Measurements from ENCODE around the gene BRPF1. TPM values are rescaled to one million over a fixed set of nuclear protein-coding genes. Genes with fewer than 3 reads are reported as not detected.

BRPF1 gene
- total RNA-seq, 1 donor from 2014 or later, result 12.1 TPM

DNA sequence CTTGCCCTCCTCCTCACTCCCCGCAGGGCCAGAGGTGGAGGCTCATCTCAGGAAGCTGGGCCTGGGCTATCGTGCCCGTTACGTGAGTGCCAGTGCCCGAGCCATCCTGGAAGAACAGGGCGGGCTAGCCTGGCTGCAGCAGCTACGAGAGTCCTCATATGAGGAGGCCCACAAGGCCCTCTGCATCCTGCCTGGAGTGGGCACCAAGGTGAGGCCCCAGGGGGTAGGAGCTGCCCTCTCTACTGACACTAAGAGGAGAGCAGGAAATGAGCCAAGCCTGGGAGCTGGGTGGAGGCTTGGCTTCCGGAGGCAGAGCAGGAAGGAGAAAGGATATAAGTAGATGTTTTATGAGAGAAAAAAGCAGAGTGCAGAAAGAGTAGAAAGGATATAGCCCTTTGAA is 23.1 kb downstream of the BRPF1 start:
- no peak overlapping the region for H2AFZ ChIP-seq (replicated peaks)
- peaks cover 16% of the 10 kb centered on the region for H3K79me2 ChIP-seq (ENCODE audit: low read depth)
- H3K27ac ChIP-seq, result no peak overlapping the region
- peaks cover 3% of the 10 kb centered on the region for H4K20me1 ChIP-seq (ENCODE audit: low read depth)
- H3K27me3 ChIP-seq, result no peaks in the 10 kb centered on the region
- H3K9me3 Mint-ChIP-seq, result no peaks in the 10 kb centered on the region
- H3K4me3 Mint-ChIP-seq, result no peak overlapping the region
- no peak overlapping the region for H3K9ac ChIP-seq
- no peak overlapping the region for H3K4me2 ChIP-seq
- H3K36me3 Mint-ChIP-seq, result peaks cover 31% of the 10 kb centered on the region
- DNase-seq (ENCODE audit: low spot score), result no peak
- no peak overlapping the region for H3K4me3 ChIP-seq
- TF ChIP-seq EZH2phosphoT487 (IDR thresholded peaks at IDR 0.05), result no peak
- TF ChIP-seq, protein P1, sequence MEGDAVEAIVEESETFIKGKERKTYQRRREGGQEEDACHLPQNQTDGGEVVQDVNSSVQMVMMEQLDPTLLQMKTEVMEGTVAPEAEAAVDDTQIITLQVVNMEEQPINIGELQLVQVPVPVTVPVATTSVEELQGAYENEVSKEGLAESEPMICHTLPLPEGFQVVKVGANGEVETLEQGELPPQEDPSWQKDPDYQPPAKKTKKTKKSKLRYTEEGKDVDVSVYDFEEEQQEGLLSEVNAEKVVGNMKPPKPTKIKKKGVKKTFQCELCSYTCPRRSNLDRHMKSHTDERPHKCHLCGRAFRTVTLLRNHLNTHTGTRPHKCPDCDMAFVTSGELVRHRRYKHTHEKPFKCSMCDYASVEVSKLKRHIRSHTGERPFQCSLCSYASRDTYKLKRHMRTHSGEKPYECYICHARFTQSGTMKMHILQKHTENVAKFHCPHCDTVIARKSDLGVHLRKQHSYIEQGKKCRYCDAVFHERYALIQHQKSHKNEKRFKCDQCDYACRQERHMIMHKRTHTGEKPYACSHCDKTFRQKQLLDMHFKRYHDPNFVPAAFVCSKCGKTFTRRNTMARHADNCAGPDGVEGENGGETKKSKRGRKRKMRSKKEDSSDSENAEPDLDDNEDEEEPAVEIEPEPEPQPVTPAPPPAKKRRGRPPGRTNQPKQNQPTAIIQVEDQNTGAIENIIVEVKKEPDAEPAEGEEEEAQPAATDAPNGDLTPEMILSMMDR (IDR thresholded peaks at IDR 0.05), result no peak
- TF ChIP-seq EZH2 (IDR thresholded peaks at IDR 0.05), result no peak
- peaks cover 8% of the 10 kb centered on the region for H3F3A ChIP-seq (ENCODE audit: low read depth)
- H3K9me3 ChIP-seq (ENCODE audit: low read depth), result no peaks in the 10 kb centered on the region
- H3K36me3 ChIP-seq, result no peaks in the 10 kb centered on the region
- peaks cover 7% of the 10 kb centered on the region for H3K27me3 Mint-ChIP-seq (ENCODE audit: insufficient read depth, low read depth)
- H3K4me1 Mint-ChIP-seq, result peaks cover 12% of the 10 kb centered on the region
- H3K4me1 ChIP-seq, result no peaks in the 10 kb centered on the region
- H3K27ac Mint-ChIP-seq, result no peak overlapping the region

GRCh38 chr3:9757427-9757826 is 25.9 kb downstream of the BRPF1 start:
- DNase-seq (ENCODE audit: low spot score), result no peak
- no peaks in the 10 kb centered on the region for H3K36me3 ChIP-seq

DNA sequence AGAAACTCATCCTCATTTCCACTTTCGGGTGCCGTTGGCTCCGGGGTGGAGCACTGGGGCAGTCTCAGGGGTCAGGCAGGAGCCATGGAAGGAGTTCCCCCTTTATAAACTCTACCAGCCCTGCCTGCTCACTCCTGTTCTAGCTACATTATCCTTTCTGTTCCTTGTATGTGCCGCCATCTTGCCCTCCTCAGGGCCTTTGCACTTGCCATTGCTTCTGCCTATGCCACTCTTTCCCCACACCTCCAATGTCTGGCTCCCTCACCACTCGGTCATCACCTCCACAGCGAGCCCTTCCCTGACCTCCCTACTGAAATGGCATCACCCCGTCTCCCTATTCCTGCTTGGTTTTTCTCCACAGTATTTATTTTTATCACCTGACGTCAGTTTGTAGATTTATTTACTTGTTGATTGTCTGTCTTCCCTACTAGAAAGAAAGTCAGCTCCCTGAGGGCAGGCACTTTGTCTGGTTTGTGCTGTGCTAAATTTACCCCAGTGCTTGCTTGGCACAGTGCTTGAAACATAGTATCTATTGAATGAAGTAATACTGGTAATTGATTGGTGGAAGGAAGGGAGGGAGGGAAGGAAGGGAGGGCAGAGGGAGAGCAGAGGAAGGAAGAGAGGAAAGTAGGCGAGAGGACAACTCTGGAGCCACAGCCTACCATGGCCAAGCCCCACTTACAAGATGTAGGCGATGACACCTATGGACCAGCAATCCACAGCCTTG is 29.4 kb downstream of the BRPF1 start:
- TF ChIP-seq EZH2 (IDR thresholded peaks at IDR 0.05) (no peak), EZH2phosphoT487 (IDR thresholded peaks at IDR 0.05) (no peak)
- TF ChIP-seq, protein P1 (IDR thresholded peaks at IDR 0.05), result no peak
- Histone ChIP-seq H3K9me3 (ENCODE audit: low read depth) (no peaks in the 10 kb centered on the region), H3K27me3 (no peaks in the 10 kb centered on the region), H3F3A (ENCODE audit: low read depth) (peaks cover 7% of the 10 kb centered on the region), H3K79me2 (ENCODE audit: low read depth) (no peaks in the 10 kb centered on the region), H2AFZ (replicated peaks) (no peak overlapping the region), H3K9ac (no peak overlapping the region), H3K27ac (no peak overlapping the region), H4K20me1 (ENCODE audit: low read depth) (no peaks in the 10 kb centered on the region), H3K4me1 (peaks cover 2% of the 10 kb centered on the region), H3K4me2 (no peak overlapping the region), H3K36me3 (no peaks in the 10 kb centered on the region), H3K4me3 (no peak overlapping the region)
- no peak overlapping the region for H3K27ac Mint-ChIP-seq
- H3K4me1 Mint-ChIP-seq, result no peaks in the 10 kb centered on the region
- peaks cover 29% of the 10 kb centered on the region for H3K36me3 Mint-ChIP-seq
- H3K9me3 Mint-ChIP-seq, result no peaks in the 10 kb centered on the region
- peaks cover 7% of the 10 kb centered on the region for H3K27me3 Mint-ChIP-seq (ENCODE audit: insufficient read depth, low read depth)
- H3K4me3 Mint-ChIP-seq, result no peak overlapping the region
- DNase-seq (ENCODE audit: low spot score), result no peak

More at GRCh38 chr3:9757427-9757826, 25.9 kb downstream of the BRPF1 start:
- no peaks in the 10 kb centered on the region for H3K9me3 Mint-ChIP-seq
- Histone ChIP-seq H3K9me3 (ENCODE audit: low read depth) (no peaks in the 10 kb centered on the region), H3K79me2 (ENCODE audit: low read depth) (no peaks in the 10 kb centered on the region), H3K4me3 (no peak overlapping the region), H3K9ac (no peak overlapping the region), H3K27ac (no peak overlapping the region), H3K4me1 (no peaks in the 10 kb centered on the region), H2AFZ (replicated peaks) (no peak overlapping the region), H3K4me2 (no peak overlapping the region), H3F3A (ENCODE audit: low read depth) (no peaks in the 10 kb centered on the region), H4K20me1 (ENCODE audit: low read depth) (peaks cover 3% of the 10 kb centered on the region), H3K27me3 (no peaks in the 10 kb centered on the region)
- peaks cover 34% of the 10 kb centered on the region for H3K36me3 Mint-ChIP-seq
- TF ChIP-seq, protein P1 (IDR thresholded peaks at IDR 0.05), result no peak
- TF ChIP-seq EZH2phosphoT487 (IDR thresholded peaks at IDR 0.05) (no peak), EZH2 (IDR thresholded peaks at IDR 0.05) (no peak)
- no peak overlapping the region for H3K27ac Mint-ChIP-seq
- peaks cover 7% of the 10 kb centered on the region for H3K27me3 Mint-ChIP-seq (ENCODE audit: insufficient read depth, low read depth)
- H3K4me3 Mint-ChIP-seq, result no peak overlapping the region
- no peaks in the 10 kb centered on the region for H3K4me1 Mint-ChIP-seq
